GM12878 (cell line): Measurements from ENCODE around the gene MAPRE3. TPM values are rescaled to one million over a fixed set of nuclear protein-coding genes. Genes with fewer than 3 reads are reported as not detected.

Experiments
- ATAC-seq: fragments of 200-7000 bp; cut with Tn5 transposase; 3 replicates; pipeline ENCODE4 v1.9.1; 2020; ENCODE audit warnings: mild to moderate bottlenecking, moderate library complexity
- BruUV-seq: library from RNA; stranded (reverse); fragments of 400-500 nt; replicated peaks from 2 replicates; lab custom pipeline; 2021; lab: Mats Ljungman, UMichigan
- CTCF ChIA-PET: fragments of 300-600 bp; sonication (Branson Sonifier 250); formaldehyde crosslinking; extraction: SDS; loops from one replicate; lab custom pipeline; 2021; ENCODE audit warnings: inconsistent platforms; lab: Yijun Ruan, JAX
- POLR2A ChIA-PET: fragments of 350-600 bp; formaldehyde crosslinking; extraction: SDS; loops from one replicate; lab custom pipeline; 2021; ENCODE audit warnings: inconsistent platforms; lab: Charles Lee
- RAD21 ChIA-PET: fragments of 300-600 bp; sonication (Branson Sonifier 250); formaldehyde crosslinking; loops from one replicate; lab custom pipeline; 2023; ENCODE audit warnings: antibody characterized with exemption; ENCODE audit not compliant: unreplicated experiment; lab: Charles Lee
- SMC1A ChIA-PET: fragments of 300-600 bp; sonication (Branson Sonifier 250); formaldehyde crosslinking; loops from one replicate; lab custom pipeline; 2023; ENCODE audit not compliant: unreplicated experiment, uncharacterized antibody; lab: Charles Lee
- DNase-seq: peaks from one replicate; pipeline ENCODE4 v3.0.0-alpha.2; 2011; ENCODE audit warnings: low read depth, low spot score
- FAIRE-seq: peaks from 3 replicates; lab custom pipeline; 2011; peaks lifted over from hg19 to GRCh38; lab: Jason Lieb, UNC
- H2AFZ ChIP-seq: 2 replicates; pipeline ENCODE4 v1.6.0; 2011; ENCODE audit warnings: low read depth, low read length, control low read depth; ENCODE audit not compliant: control insufficient read depth
- H3K27ac ChIP-seq: 2 replicates; pipeline ENCODE4 v1.5.1; 2011; ENCODE audit warnings: control low read depth; ENCODE audit not compliant: control insufficient read depth, insufficient read depth
- H3K27me3 ChIP-seq, 2 experiments: replicated peaks in 1 of 2; 2 replicates each; pipeline versions ENCODE4 v1.6.0 to v1.6.1; 2011; ENCODE audit warnings: low read length in 1 of 2; ENCODE audit not compliant: control insufficient read depth in 2 of 2, insufficient read depth in 2 of 2
- H3K36me3 ChIP-seq, 2 experiments: 2 replicates each; pipeline ENCODE4 v1.5.1; 2011; ENCODE audit warnings: low read length in 1 of 2; ENCODE audit not compliant: control insufficient read depth in 2 of 2, insufficient read depth in 2 of 2
- H3K4me1 ChIP-seq: 2 replicates; pipeline ENCODE4 v1.6.1; 2011; ENCODE audit warnings: mild to moderate bottlenecking, low read length, moderate library complexity, mixed read lengths; ENCODE audit not compliant: control insufficient read depth, insufficient read depth
- H3K4me2 ChIP-seq: 2 replicates; pipeline ENCODE4 v1.6.0; 2011; ENCODE audit warnings: control low read depth; ENCODE audit not compliant: control insufficient read depth, insufficient read depth
- H3K4me3 ChIP-seq: fragments of 200-600 bp; sonication (generic); 2 replicates; pipeline ENCODE4 v1.5.1; 2016
- H3K79me2 ChIP-seq: 2 replicates; pipeline ENCODE4 v1.6.0; 2011; ENCODE audit warnings: low read length; ENCODE audit not compliant: control insufficient read depth, insufficient read depth
- H3K9ac ChIP-seq: 2 replicates; pipeline ENCODE4 v1.8.0; 2011; ENCODE audit warnings: low read length, control low read depth, mixed read lengths; ENCODE audit not compliant: control insufficient read depth, insufficient read depth
- H3K9me3 ChIP-seq: replicated peaks from 3 replicates; pipeline ENCODE4 v1.5.1; 2011; ENCODE audit warnings: mild to moderate bottlenecking, low read length; ENCODE audit not compliant: control insufficient read depth, insufficient read depth
- H4K20me1 ChIP-seq: 2 replicates; pipeline ENCODE4 v1.6.0; 2011; ENCODE audit not compliant: control insufficient read depth, insufficient read depth
- BCL3 ChIP-seq: IDR thresholded peaks from 2 replicates; pipeline ENCODE4 v1.6.1; 2011; ENCODE audit warnings: borderline replicate concordance, low read depth, mild to moderate bottlenecking, moderate library complexity, low read length; ENCODE audit not compliant: insufficient read depth, poor library complexity, severe bottlenecking
- CREM ChIP-seq: IDR thresholded peaks from 2 replicates; pipeline ENCODE4 v1.6.1; 2014; ENCODE audit warnings: antibody characterized with exemption, low read depth
- IKZF1 ChIP-seq: fragments of 450-650 bp; conservative IDR thresholded peaks from 2 replicates; pipeline ENCODE4 v1.6.1; 2017; ENCODE audit warnings: antibody characterized with exemption, mild to moderate bottlenecking
- JUND ChIP-seq: IDR thresholded peaks from 2 replicates; pipeline ENCODE4 v1.6.1; 2012; ENCODE audit warnings: low read depth, mild to moderate bottlenecking, low read length, improper control_type of control experiment, moderate library complexity
- KAT2A ChIP-seq: conservative IDR thresholded peaks from 2 replicates; pipeline ENCODE4 v1.6.1; 2011; ENCODE audit warnings: low read depth, low read length; ENCODE audit not compliant: control insufficient read depth
- MXI1 ChIP-seq: fragments of 150-350 bp; IDR thresholded peaks from 2 replicates; pipeline ENCODE4 v1.6.1; 2011; ENCODE audit warnings: low read depth, mild to moderate bottlenecking, inconsistent platforms, low read length, improper control_type of control experiment
- MYB ChIP-seq: fragments of 150-350 bp; IDR thresholded peaks from 2 replicates; pipeline ENCODE4 v1.6.1; 2014; ENCODE audit warnings: mild to moderate bottlenecking, low read depth, low read length, borderline replicate concordance
- POLR2A ChIP-seq: IDR thresholded peaks from 2 replicates; pipeline ENCODE4 v1.6.1; 2011; ENCODE audit warnings: low read depth, mild to moderate bottlenecking, low read length
- POLR2AphosphoS5 ChIP-seq: IDR thresholded peaks from 2 replicates; pipeline ENCODE4 v1.6.1; 2011; ENCODE audit warnings: mild to moderate bottlenecking, low read length, inconsistent platforms
- SMAD5 ChIP-seq: IDR thresholded peaks from 2 replicates; pipeline ENCODE4 v1.6.1; 2016; ENCODE audit warnings: antibody characterized with exemption, low read depth
- WGBS: methylation state at CpG from one replicate; pipeline ENCODE4 v1.1.6; 2016; ENCODE audit warnings: low lambda C conversion rate; ENCODE audit not compliant: insufficient replicate concordance, insufficient coverage; ENCODE audit errors: missing lambda C conversion rate; 5-methylcytosine and 5-hydroxymethylcytosine counted together
- in situ Hi-C: fragments of 300-500 bp; cut with MboI; formaldehyde crosslinking; loops from 9 replicates; pipeline ENCODE4 v1.14.3; 2018; ENCODE audit warnings: mixed read lengths
- intact Hi-C: fragments of 100-400 bp; cut with micrococcal nuclease; formaldehyde crosslinking; loops from one replicate; pipeline ENCODE4 v1.14.2; 2022; ENCODE audit not compliant: unreplicated experiment
- polyA plus RNA-seq, 11 experiments: library from polyadenylated mRNA; depleted of rRNA in 4 of 11; unstranded in 6 of 11; stranded (reverse) in 5 of 11; fragments of >200 nt; fragmentation: Nextera tagmentation in 4 of 11; fragmentation: Illumina TruSeq in 1 of 11; extraction: Ambion mirVana in 4 of 11; extraction: Trizol in 1 of 11; gene quantifications; 1 replicate in 1 of 11; 2 replicates in 10 of 11; pipeline versions ENCODE4 v1.2.1 to v1.2.3, GENCODE V29; 2011 to 2016; ENCODE audit warnings: inconsistent platforms in 2 of 11, missing spikeins in 2 of 11, low read depth in 1 of 11
- total RNA-seq, 4 experiments: library from RNA; depleted of rRNA in 3 of 4; stranded (reverse); fragments of >200 nt in 3 of 4; fragmentation: Illumina TruSeq in 1 of 4; extraction: Trizol in 1 of 4; gene quantifications; 2 replicates each; pipeline versions ENCODE4 v1.2.1 to v1.2.3, GENCODE V29; 2013 to 2021
- TF ChIP-seq, protein P1 (sequence below): fragments of 450-650 bp; IDR thresholded peaks from 2 replicates; pipeline ENCODE4 v1.6.1; 2016; ENCODE audit warnings: mild to moderate bottlenecking

MAPRE3 gene
- total and polyA plus RNA-seq, 10 of the 15 experiments (the other 5 are each of a cell fraction or from before 2014, with no cell fraction given), result 0.03 to 1.3 (median 0.73) TPM; not detected in 1

DNA sequence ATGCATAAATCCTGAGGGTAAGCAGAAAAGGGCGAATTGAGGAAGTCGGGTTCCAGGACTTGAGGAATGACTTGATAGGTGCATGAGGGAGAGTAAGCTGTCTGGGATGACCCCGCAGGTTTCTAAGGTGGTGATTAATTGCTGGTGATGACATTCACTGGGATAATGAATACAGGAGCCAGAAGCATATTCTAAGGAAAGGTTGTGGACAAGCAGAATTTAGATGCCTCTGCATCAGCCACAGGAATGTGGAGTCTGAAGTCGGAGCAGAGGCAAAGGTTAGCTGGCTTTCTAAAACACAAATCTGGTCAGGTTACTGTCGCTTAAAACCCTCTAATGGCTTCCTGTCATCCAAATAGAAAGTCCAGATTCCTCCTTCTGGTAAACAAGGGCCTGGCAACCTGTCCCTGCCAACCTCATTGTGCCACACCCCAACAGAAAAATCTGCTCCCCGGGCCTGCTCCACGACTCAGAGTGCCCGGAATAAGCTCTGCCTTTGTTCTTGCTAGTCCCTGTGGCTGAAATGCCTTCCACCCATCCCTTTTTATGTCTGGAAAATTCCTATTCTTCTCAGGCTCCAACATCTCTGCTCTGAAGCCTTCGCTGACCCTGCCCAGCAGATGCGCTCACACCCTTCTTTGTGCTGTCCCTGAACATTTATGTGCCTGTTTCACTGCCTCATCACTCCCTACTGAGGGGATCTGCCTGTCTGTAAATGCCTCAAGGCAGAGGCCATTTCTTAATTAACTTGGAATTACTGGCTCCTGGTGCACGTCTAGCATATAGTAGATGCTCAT lies 51.0 kb downstream of the MAPRE3 start:
- ChIA-PET POLR2A (interaction anchor here (1.2 kb wide), 1 partner anchor 14 kb away, joined by 3 read pairs; no protein-coding TSS in a partner anchor), RAD21 (no interaction called here), SMC1A (no interaction called here), CTCF (no interaction called here)
- Histone ChIP-seq H3K79me2 (no peaks in the 10 kb centered on the region), H4K20me1 (no peaks in the 10 kb centered on the region), H3K4me3 (no peak overlapping the region), H3K9me3 (no peaks in the 10 kb centered on the region), H3K27me3 (no peaks in the 10 kb centered on the region), H3K27ac (no peak overlapping the region), H3K36me3 (peaks cover 0 to 9% of the 10 kb centered on the region in 2 experiments; a peak in 3 of 4 replicates), H2AFZ (no peak overlapping the region), H3K4me2 (no peak overlapping the region), H3K4me1 (no peaks in the 10 kb centered on the region), H3K9ac (no peak overlapping the region)
- no peak for DNase-seq
- intact Hi-C loops (no loop called here), in situ Hi-C loops (no loop called here)
- BruUV-seq, result no TSS peak
- FAIRE-seq, result no peak
- WGBS, result 80% methylated on average over 11 of the region's 11 CpGs
- ATAC-seq, result no peak
- TF ChIP-seq KAT2A (no peak), MXI1 (no peak), IKZF1 (no peak), CREM (no peak), SMAD5 (no peak), MYB (no peak), JUND (no peak), POLR2AphosphoS5 (no peak), BCL3 (no peak), POLR2A (no peak)
- TF ChIP-seq, protein P1, sequence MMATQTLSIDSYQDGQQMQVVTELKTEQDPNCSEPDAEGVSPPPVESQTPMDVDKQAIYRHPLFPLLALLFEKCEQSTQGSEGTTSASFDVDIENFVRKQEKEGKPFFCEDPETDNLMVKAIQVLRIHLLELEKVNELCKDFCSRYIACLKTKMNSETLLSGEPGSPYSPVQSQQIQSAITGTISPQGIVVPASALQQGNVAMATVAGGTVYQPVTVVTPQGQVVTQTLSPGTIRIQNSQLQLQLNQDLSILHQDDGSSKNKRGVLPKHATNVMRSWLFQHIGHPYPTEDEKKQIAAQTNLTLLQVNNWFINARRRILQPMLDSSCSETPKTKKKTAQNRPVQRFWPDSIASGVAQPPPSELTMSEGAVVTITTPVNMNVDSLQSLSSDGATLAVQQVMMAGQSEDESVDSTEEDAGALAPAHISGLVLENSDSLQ, result no peak
- TF ChIP-seq, all 136 proteins: peak for 0
